Caco-2 (cell line): ENCODE data around the gene KRT34. TPM values are rescaled to one million over a fixed set of nuclear protein-coding genes. Genes with fewer than 3 reads are reported as not detected.

Experiments used
- BruUV-seq: library from RNA; stranded (reverse); fragments of 400-500 nt; replicated peaks from 2 replicates; lab custom pipeline; 2021; lab: Mats Ljungman, UMichigan
- CTCF ChIA-PET: fragments of 300-600 bp; sonication (Branson Sonifier 250); formaldehyde crosslinking; loops from one replicate; lab custom pipeline; 2022; ENCODE audit warnings: antibody characterized with exemption; lab: Charles Lee
- POLR2A ChIA-PET: fragments of 300-600 bp; sonication (Branson Sonifier 250); formaldehyde crosslinking; loops from one replicate; lab custom pipeline; 2022; ENCODE audit warnings: antibody characterized with exemption; lab: Charles Lee
- DNase-seq, 2 experiments: peaks; one replicate each; pipeline versions ENCODE4 v3.0.0 to v3.0.0-alpha.2; 2020 to 2022
- H3K27me3 ChIP-seq: replicated peaks from 2 replicates; pipeline ENCODE4 v1.6.0; 2011; ENCODE audit warnings: low read length; ENCODE audit not compliant: control insufficient read depth, insufficient read depth
- H3K36me3 ChIP-seq: 2 replicates; pipeline ENCODE4 v1.5.1; 2011; ENCODE audit warnings: low read length; ENCODE audit not compliant: control insufficient read depth, insufficient read depth
- H3K4me1 ChIP-seq: fragments of 250-450 bp; sonication (Bioruptor Pico); 2 replicates; pipeline ENCODE4 v1.5.1; 2020; ENCODE audit warnings: mild to moderate bottlenecking
- H3K4me3 ChIP-seq: 2 replicates; pipeline ENCODE4 v1.5.1; 2011; ENCODE audit warnings: low read depth, mild to moderate bottlenecking, control low read depth, low read length
- H3K9me3 ChIP-seq: fragments of 250-450 bp; sonication (Bioruptor Pico); 2 replicates; pipeline ENCODE4 v1.5.1; 2020; ENCODE audit warnings: mild to moderate bottlenecking, moderate library complexity
- H3K27ac Mint-ChIP-seq: one replicate; pipeline ENCODE4 v1.8.0; 2022; ENCODE audit warnings: mixed read lengths; ENCODE audit not compliant: unreplicated experiment
- H3K27me3 Mint-ChIP-seq: one replicate; pipeline ENCODE4 v1.8.0; 2022; ENCODE audit warnings: mixed read lengths; ENCODE audit not compliant: insufficient read depth, unreplicated experiment
- H3K36me3 Mint-ChIP-seq: one replicate; pipeline ENCODE4 v1.8.0; 2022; ENCODE audit warnings: mild to moderate bottlenecking, mixed read lengths; ENCODE audit not compliant: insufficient read depth, unreplicated experiment
- H3K4me1 Mint-ChIP-seq: one replicate; pipeline ENCODE4 v1.8.0; 2022; ENCODE audit warnings: low read depth, mixed read lengths; ENCODE audit not compliant: unreplicated experiment
- H3K4me3 Mint-ChIP-seq: one replicate; pipeline ENCODE4 v1.8.0; 2022; ENCODE audit warnings: mild to moderate bottlenecking, moderate library complexity, mixed read lengths; ENCODE audit not compliant: unreplicated experiment
- H3K9me3 Mint-ChIP-seq: one replicate; pipeline ENCODE4 v1.8.0; 2022; ENCODE audit warnings: mixed read lengths; ENCODE audit not compliant: unreplicated experiment
- intact Hi-C: fragments of 100-400 bp; cut with micrococcal nuclease; formaldehyde crosslinking; loops from one replicate; pipeline ENCODE4 v1.10.0; 2022; ENCODE audit not compliant: unreplicated experiment
- total RNA-seq: library from RNA; stranded (reverse); gene quantifications from 2 replicates; pipeline ENCODE4 v1.2.3, GENCODE V29; 2022
- TF ChIP-seq, protein P1 (sequence below), 2 experiments: fragments of 200-600 bp in 1 of 2; IDR thresholded peaks; 1 replicate in 1 of 2; 2 replicates in 1 of 2; pipeline versions ENCODE4 v1.5.1 to v1.8.0; 2011 to 2022; ENCODE audit warnings: antibody characterized with exemption in 1 of 2, control low read depth in 1 of 2, inconsistent platforms in 1 of 2, low read depth in 1 of 2, low read length in 1 of 2, mild to moderate bottlenecking in 1 of 2, moderate library complexity in 1 of 2; ENCODE audit not compliant: insufficient read depth in 1 of 2, severe bottlenecking in 1 of 2, unreplicated experiment in 1 of 2

KRT34 gene
- total RNA-seq, 1 experiment from 2014 or later = not detected

DNA sequence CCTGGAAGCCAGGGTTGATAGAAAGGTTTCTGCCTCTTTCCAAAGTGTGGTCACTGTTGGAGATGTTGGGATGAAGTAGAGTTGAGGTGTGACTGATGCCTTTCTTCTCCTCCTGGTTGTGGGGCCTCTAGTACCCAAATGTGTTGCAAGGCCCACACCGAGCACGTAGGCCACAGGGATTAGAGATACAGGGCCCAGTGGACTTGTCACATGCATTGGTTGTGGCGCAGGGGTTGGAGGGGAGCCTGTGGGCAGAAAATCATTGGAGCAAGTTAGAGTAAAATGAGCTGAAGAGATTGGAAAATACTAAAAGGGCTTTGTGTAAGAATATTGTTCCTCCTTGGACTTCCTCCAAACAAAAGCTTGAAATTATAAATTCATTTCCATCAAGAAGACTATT is 36.1 kb downstream of the KRT34 start:
- Histone ChIP-seq H3K4me1 (no peaks in the 10 kb centered on the region), H3K36me3 (no peaks in the 10 kb centered on the region), H3K9me3 (no peaks in the 10 kb centered on the region), H3K27me3 (no peaks in the 10 kb centered on the region), H3K4me3 (no peak overlapping the region)
- H3K4me3 Mint-ChIP-seq = no peak overlapping the region
- BruUV-seq = no TSS peak
- intact Hi-C loops = no loop called here
- H3K9me3 Mint-ChIP-seq = peaks cover 10% of the 10 kb centered on the region
- H3K4me1 Mint-ChIP-seq = no peaks in the 10 kb centered on the region
- H3K27ac Mint-ChIP-seq = no peak overlapping the region
- DNase-seq = no peak
- ChIA-PET CTCF (no interaction called here), POLR2A (no interaction called here)
- H3K36me3 Mint-ChIP-seq = no peaks in the 10 kb centered on the region
- TF ChIP-seq, protein P1, sequence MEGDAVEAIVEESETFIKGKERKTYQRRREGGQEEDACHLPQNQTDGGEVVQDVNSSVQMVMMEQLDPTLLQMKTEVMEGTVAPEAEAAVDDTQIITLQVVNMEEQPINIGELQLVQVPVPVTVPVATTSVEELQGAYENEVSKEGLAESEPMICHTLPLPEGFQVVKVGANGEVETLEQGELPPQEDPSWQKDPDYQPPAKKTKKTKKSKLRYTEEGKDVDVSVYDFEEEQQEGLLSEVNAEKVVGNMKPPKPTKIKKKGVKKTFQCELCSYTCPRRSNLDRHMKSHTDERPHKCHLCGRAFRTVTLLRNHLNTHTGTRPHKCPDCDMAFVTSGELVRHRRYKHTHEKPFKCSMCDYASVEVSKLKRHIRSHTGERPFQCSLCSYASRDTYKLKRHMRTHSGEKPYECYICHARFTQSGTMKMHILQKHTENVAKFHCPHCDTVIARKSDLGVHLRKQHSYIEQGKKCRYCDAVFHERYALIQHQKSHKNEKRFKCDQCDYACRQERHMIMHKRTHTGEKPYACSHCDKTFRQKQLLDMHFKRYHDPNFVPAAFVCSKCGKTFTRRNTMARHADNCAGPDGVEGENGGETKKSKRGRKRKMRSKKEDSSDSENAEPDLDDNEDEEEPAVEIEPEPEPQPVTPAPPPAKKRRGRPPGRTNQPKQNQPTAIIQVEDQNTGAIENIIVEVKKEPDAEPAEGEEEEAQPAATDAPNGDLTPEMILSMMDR (IDR thresholded peaks at IDR 0.05; ENCODE audit: insufficient read depth in 1 of 2, low read depth in 1 of 2, low read length in 1 of 2, severe bottlenecking in 1 of 2, unreplicated experiment in 1 of 2) = no peak
- no peaks in the 10 kb centered on the region for H3K27me3 Mint-ChIP-seq

DNA sequence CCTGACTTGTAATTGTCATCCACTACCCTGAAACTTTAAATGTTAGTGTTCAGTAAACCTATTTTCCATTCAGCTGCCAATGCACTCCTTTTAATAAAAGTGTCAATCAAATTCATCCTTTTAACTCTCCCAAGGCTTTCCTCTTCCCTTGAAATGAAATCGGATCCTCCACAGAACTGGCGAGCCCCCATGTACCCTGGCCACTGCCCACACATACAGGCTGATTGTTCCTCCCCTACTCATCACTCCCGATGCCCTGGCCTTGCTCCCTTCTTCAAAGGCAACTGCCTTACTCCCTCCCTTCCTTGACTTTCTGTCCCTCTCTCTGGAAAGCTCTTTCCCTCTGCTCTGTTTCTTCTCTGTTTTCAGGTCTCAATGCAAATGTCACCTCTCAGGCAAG is 39.1 kb downstream of the KRT34 start:
- Histone ChIP-seq H3K36me3 (no peaks in the 10 kb centered on the region), H3K27me3 (no peaks in the 10 kb centered on the region), H3K9me3 (no peaks in the 10 kb centered on the region), H3K4me3 (no peak overlapping the region), H3K4me1 (no peaks in the 10 kb centered on the region)
- Mint-ChIP-seq H3K27ac (no peak overlapping the region), H3K9me3 (peaks cover 10% of the 10 kb centered on the region), H3K36me3 (no peaks in the 10 kb centered on the region), H3K4me1 (no peaks in the 10 kb centered on the region), H3K4me3 (no peak overlapping the region), H3K27me3 (no peaks in the 10 kb centered on the region)
- no peak for DNase-seq
- BruUV-seq = no TSS peak
- ChIA-PET POLR2A (no interaction called here), CTCF (no interaction called here)
- TF ChIP-seq, protein P1 (IDR thresholded peaks at IDR 0.05; ENCODE audit: insufficient read depth in 1 of 2, low read depth in 1 of 2, low read length in 1 of 2, severe bottlenecking in 1 of 2, unreplicated experiment in 1 of 2) = no peak
- intact Hi-C loops = no loop called here

DNA sequence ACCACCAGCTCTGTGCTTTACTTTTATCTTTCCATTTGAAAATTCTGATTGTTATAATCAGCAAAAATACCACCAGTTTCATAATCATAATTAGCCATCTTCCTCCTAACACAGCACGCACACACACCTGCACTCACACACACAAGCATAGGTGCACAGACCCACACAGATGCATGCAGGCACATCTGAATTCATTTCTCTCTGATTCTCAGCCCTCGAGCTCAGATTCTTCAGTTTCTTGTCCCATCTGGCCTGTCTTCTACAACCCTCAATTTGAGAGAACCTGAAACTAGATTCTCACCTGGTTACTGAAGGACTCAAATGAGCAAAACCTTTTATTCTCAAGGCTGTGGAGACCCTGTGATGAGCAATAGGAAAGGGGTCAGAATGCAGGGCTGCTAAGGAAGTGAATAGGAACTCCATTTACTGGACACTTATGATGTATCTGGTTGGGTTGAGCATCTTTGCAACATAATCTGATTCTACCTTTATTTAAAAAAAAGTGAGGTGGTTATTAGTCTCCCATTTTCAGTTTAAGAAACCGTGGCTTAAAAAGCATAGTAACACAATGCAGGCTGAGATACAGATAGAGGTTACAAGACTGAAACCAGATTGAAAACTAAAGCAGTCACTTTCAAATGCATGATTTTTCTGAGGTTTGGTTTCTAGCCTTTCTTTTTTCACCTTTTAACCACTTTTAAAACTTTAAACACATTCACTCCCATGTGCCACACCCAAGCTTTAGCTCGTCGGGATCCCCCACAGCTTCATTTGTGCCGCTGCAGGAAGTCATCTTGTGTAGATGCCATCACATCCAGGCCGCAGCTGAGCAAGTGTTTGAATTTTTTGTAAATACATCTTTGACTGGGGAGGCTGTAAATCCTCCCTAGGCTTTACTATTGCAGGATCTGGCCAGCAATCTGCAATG is 40.9 kb downstream of the KRT34 start:
- H3K36me3 Mint-ChIP-seq = no peaks in the 10 kb centered on the region
- Histone ChIP-seq H3K9me3 (no peaks in the 10 kb centered on the region), H3K4me1 (no peaks in the 10 kb centered on the region), H3K27me3 (no peaks in the 10 kb centered on the region), H3K36me3 (no peaks in the 10 kb centered on the region), H3K4me3 (no peak overlapping the region)
- no peak overlapping the region for H3K27ac Mint-ChIP-seq
- ChIA-PET POLR2A (no interaction called here), CTCF (no interaction called here)
- intact Hi-C loops = no loop called here
- no peak for DNase-seq
- TF ChIP-seq, protein P1 (IDR thresholded peaks at IDR 0.05; ENCODE audit: insufficient read depth in 1 of 2, low read depth in 1 of 2, low read length in 1 of 2, severe bottlenecking in 1 of 2, unreplicated experiment in 1 of 2) = no peak
- H3K27me3 Mint-ChIP-seq = no peaks in the 10 kb centered on the region
- peaks cover 10% of the 10 kb centered on the region for H3K9me3 Mint-ChIP-seq
- no peak overlapping the region for H3K4me3 Mint-ChIP-seq
- H3K4me1 Mint-ChIP-seq = no peaks in the 10 kb centered on the region
- BruUV-seq = no TSS peak
